Fibroblast of skin of right quadriceps (primary cell): ENCODE results near the gene TNFAIP8L1.
"Not testable (repeated sequence)": the region's sequence is repeated elsewhere in the genome, so short reads cannot be mapped to it uniquely, and the experiment has no call there.

ENCODE experiments used
- DNase-seq: peaks from one replicate; pipeline ENCODE4 v3.0.0-alpha.2; 2013

Gene TNFAIP8L1

DNA sequence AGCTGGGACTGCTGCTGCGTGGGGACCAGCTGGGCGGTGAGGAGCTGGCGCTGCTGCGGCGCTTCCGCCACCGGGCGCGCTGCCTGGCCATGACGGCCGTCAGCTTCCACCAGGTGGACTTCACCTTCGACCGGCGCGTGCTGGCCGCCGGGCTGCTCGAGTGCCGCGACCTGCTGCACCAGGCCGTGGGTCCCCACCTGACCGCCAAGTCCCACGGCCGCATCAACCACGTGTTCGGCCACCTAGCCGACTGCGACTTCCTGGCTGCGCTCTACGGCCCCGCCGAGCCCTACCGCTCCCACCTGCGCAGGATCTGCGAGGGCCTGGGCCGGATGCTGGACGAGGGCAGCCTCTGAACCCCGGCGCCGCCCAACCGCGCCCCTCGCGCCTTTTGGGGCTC, 12.8 kb downstream of the TNFAIP8L1 start:
- DNase-seq = no peak

DNA sequence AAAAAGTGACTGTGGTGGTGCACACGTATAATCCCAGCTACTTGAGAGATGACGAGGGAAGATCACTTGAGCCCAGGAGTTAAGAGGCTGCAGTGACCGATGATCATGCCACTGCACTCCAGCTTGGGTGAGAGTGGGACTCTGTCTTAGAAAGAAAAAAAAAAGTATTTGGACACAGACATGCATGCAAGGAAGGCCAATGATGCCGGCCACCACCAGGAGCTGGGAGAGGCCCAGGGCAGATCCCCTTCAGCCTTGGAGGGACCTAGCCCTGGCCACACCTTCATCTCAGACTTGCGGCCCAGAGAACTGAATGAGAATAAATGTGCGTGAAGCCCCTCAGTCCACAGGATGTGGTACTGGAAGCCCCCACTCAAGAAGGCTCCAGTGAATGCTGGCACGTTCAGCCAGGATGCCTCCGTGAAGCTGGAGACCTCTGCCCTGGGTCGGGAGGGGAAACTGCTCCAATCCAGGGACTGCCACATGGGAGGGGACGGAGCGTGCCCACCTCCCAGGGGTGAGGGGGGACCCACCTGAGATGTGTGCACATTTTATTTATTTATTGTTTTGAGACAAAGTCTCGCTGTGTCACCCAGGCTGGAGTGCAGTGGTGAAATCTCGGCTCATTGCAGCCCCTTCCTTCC, 14.6 kb downstream of the TNFAIP8L1 start:
- DNase-seq = no peak

GRCh38 chr19:4654437-4655361, 15.4 kb downstream of the TNFAIP8L1 start:
- DNase-seq = no peak

- no peak for DNase-seq
Measured at GRCh38 chr19:4656102-4656501, 16.8 kb downstream of the TNFAIP8L1 start.

GRCh38 chr19:4657262-4657661, 17.9 kb downstream of the TNFAIP8L1 start:
- no peak for DNase-seq

DNA sequence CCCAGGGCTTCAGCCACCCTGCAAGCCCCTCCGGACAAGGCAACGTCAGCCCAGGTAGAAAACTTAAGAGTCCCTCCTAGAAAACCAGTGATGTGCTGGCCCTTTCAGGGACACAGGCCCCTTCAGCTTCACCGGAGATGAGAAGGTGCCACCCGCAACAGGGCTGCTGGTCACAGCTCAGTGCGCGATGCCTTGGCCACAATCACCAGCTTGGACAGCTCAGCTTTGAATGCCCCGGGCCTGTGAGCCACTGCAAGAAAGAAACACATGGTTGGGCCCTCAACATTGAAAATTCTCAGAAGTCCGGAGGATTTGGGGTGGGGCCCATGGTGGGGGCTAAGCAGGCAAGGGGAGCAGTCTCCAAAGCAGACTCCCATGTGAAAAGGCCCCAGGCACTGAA, 18.5 kb downstream of the TNFAIP8L1 start:
- no peak for DNase-seq

DNA sequence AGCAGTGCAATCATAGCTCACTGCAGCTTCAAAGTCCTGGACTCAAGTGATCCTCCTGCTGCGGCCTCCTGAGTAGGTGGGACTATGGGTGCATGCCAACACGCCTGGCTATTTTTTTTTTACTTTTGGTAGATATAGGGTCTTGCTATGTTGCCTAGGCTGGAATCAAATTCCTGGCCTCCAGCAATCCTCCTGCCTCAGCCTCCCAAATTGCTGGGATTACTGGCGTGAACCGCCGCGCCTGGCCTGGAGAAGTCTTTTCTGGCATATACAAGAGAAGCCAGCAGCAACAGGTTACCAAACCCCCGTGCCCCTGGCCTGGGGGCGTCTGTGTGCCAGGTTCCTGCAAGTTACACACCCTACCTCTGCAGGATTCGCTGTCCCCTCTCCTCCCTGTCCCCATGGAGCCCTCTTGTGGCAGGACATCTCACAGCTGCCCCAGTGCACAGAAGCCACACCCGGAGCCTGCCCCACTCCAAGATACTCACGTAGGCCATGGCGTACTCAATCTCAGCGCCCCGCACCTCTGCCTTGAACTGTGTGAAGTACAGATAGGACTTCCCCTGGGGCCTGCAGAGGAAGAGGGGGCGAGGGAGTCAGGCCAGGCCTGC, 21.0 kb downstream of the TNFAIP8L1 start:
- DNase-seq = no peak

DNA sequence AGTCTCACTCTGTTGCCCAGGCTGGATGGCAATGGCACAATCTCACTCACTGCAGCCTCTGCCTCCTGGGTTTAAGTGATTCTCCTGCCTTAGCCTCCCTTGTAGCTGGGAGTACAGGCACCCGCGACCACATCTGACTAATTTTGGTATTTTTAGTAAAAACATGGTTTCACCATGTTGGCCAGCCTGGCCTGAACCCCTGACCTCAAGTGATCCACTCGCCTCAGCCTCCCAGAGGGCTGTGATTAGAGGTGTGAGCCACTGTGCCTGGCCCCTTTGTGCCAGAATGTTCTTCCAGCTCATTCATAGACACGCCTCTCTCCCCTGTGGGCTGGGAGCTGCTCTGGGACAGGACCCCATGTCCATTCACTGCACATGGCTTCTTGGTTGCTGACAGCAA, 21.7 kb downstream of the TNFAIP8L1 start:
- no peak for DNase-seq

DNA sequence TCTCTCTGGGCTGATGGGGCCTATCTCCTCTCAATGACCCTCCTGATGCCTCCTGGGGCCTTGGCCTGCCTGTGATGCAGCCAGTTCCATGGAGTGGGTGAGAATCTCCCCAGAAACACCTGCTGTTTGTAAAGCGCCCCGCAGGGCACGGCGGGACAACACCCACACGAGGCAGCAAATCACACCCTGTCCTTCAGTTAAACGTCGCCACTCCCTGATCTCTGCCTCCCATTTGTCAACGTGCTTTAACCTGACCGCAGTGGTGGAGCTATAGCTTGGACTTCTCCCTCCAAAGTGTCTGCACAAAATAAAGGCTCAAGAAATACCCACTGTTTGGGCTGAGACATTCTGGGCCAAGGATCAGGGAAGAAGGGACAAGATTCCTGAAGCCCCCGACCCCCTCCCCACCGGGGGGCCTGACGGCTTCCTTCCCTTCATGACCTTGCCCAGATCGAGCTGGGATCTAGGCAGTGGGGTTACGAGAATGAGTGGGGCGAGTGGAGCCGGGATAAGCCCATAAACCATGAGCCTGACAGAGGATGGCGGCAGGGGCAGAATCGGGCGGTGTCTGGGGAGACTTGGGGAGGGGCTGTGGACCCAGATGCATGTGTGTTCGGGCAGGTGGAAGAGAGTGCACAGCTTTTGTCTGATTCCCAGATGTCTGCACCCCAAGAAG, 22.8 kb downstream of the TNFAIP8L1 start:
- no peak for DNase-seq

DNA sequence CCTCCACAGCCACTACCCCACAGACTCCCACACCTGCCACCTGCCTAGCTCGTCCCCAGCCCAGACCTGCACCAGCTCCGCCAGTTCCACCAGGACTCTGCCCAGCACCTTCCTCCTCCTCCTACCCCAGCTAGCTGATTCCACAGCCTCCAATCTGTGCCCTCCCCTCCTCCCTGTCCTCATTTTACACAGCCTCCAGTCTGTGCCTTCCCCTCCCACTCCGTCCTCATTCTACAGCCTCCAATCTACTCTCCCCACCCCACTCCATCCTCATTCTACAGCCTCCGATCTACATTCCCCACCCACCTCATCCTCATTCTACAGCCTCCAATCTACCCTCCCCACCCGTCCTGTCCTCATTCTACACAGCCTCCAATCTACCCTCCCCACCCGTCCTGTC, 23.5 kb downstream of the TNFAIP8L1 start:
- DNase-seq = no peak

- DNase-seq = no peak
Measured at GRCh38 chr19:4664642-4665041, 25.3 kb downstream of the TNFAIP8L1 start.

GRCh38 chr19:4669723-4670480, 30.6 kb downstream of the TNFAIP8L1 start, which contains the start of gene MYDGF:
MYDGF (minus strand) TSS chr19:4670342; CDS start chr19:4670334, 8 bp downstream.
- peak; percentile 90 for DNase-seq

GRCh38 chr19:4671185-4671851, 32.0 kb downstream of the TNFAIP8L1 start:
- DNase-seq = no peak

GRCh38 chr19:4673216-4673615, 33.9 kb downstream of the TNFAIP8L1 start:
- no peak for DNase-seq

DNA sequence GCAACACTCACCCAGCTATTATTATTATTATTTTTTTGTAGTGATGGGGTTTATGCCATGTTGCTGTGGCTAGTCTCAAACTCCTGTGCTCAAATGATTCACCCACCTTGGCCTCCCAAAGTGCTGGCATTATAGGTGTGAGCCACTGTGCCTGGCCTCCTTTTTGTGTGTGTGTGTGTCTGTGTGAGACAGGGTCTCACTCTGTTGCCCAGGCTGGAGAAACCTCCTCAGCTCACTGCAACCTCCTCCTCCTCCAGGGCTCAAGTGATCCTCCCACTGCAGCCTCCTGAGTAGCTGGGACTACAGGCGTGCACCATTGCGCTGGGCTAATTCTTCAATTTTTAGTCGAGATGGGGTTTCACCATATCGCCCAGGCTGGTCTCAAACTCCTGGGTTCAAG, 34.4 kb downstream of the TNFAIP8L1 start:
- no peak for DNase-seq

DNA sequence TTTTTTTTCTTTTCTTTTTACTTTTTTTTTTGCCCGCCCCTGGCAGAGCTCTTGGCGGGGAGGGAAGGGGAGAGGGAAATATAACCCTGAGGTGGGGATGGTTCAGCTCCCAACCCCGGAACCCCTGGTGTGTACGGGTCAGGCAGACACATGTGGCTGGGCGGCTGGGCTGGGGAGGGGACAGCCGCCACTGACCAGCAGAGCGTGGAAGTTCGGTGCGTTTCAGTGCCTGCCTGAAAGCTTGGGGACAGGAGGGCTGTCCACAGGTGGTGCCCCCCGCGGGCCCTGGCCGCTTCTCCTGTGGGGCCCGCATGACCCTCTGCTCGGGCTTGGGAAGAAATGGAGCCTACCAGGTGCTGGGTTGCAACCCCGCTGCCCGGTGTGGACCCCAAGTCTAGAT, 36.0 kb downstream of the TNFAIP8L1 start:
- no peak for DNase-seq

DNA sequence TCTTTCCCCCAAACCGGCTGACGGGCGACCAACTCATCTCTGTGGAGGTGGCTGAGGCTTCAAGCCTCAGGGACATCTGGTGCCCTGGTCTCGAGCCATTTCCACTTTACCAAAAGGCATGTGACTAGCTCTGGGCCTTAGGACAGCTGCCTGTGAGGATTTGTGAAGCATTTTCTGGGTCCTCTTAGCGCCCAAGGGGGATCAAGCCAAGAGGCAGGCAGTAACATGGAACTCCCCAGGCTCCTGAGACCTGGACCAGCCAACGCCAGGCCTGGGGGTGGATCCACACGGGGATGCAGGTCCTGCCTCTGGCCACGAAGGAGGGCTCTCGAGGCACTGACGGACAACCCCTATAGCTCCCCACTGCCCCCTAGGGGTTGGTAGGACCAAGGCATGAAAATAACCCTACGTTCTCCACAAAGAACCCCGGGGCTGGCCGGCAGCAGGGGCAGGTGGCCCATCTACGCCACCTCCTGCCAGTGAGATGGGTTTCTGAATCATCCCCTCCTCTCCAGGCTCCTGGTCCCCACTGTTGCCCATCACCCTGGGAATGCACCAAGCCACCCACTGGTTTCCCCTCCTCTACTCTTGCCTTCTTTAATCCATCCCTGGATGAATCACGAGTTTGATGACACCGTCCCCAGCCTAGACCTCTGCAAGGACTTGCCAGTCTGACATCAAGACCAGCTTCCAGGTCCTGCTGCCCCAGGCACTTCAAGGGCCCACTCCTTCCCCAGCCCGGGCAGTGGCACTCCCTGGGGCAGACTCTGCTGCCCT, 37.8 kb downstream of the TNFAIP8L1 start:
- DNase-seq = peak; percentile 29

DNA sequence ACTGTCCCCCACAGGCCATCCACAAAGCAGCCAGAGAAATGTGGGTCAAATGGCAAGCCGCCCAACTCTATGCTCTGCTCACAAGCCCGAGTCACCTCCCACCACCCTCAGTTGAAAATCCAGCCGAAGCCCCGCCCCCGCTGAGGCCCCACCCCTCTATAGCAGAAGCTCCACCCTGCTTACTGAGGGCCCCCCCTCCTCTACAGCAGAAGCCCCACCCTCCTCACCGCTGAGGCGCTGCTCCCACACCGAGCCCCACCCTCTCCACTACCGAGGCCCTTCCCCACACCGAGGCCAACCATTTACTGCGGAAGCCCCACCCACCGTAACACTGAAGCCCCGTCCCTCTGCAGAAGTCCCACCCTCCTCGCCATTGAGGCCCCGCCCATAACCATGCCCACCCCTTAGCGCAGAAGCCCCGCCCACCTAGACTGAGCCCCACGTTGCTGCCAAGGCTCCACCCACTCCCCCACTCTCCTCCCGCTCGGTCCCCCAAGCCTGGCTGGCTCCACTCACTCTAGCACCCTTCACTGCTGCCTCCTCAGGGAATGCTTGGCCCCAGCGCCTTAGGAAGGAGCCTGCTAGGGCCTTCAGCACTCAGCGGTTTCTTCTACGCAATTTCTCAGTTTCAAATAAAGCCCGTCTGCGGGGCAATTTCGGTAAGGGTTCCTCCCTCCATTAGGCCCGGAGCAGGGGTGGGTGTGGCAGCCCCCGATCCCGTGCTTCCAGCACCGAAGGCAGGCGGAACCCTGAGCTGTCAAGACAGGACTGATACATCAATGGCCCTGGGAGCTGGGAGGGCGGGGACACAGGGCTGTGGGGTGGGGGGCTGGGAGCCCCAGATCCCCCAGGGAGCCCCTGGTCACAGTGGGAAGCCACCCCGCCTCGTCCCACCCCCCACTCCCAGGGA, 39.8 kb downstream of the TNFAIP8L1 start:
- DNase-seq = peak; percentile 20

- not testable (repeated sequence) for DNase-seq
Measured at GRCh38 chr19:4680021-4680420, 40.7 kb downstream of the TNFAIP8L1 start.
